GM18870 (cell line): ENCODE results near the gene C11orf86.
"Not testable (repeated sequence)": the region's sequence is repeated elsewhere in the genome, so short reads cannot be mapped to it uniquely, and the experiment has no call there.

Experiments used
- ATAC-seq: cut with Tn5 transposase; IDR thresholded peaks from one replicate; pipeline ENCODE4 v1.9.1; 2021; ENCODE audit warnings: moderate library complexity; ENCODE audit not compliant: unreplicated experiment

The C11orf86 gene

GRCh38 chr11:66987924-66988637, 13.0 kb downstream of the C11orf86 start:
- no peak for ATAC-seq

DNA sequence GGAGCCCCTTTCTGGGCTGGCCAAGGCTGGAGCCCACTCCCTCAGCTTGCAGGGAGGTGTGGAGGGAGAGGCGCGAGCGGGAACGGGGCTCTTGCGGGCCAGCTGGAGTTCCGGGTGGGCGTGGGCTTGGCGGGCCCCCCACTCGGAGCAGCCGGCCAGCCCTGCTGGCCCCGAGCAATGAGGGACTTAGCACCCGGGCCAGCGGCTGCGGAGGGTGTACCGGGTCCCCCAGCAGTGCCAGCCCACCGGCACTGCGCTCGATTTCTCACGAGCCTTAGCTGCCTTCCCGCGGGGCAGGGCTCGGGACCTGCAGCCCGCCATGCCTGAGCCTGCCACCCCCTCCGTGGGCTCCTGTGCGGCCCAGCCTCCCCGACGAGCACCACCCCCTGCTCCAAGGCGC, 13.6 kb downstream of the C11orf86 start:
- not testable (repeated sequence) for ATAC-seq

- ATAC-seq: not testable (repeated sequence)
These were observed 14.3 kb downstream of the C11orf86 start for GRCh38 chr11:66989360-66989759.

DNA sequence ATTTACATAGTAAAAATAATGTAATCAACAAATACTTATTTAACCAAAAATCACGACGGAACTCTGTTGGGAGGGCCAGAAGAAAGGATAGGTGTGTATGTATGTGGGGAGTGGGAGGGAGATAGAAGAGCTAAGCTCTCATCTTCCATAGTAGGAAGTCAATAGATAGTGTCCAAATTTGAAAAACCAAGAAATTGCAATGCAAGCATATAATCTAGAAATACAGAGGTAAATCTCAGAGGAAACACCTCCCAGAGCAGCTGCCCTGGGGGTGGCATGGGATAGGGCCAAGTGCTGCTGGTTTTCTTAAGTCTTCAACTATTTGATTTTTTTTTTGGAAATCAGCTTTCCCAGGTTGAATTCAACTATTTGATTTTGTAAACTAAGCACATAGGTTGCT, 16.9 kb downstream of the C11orf86 start:
- ATAC-seq: no peak

DNA sequence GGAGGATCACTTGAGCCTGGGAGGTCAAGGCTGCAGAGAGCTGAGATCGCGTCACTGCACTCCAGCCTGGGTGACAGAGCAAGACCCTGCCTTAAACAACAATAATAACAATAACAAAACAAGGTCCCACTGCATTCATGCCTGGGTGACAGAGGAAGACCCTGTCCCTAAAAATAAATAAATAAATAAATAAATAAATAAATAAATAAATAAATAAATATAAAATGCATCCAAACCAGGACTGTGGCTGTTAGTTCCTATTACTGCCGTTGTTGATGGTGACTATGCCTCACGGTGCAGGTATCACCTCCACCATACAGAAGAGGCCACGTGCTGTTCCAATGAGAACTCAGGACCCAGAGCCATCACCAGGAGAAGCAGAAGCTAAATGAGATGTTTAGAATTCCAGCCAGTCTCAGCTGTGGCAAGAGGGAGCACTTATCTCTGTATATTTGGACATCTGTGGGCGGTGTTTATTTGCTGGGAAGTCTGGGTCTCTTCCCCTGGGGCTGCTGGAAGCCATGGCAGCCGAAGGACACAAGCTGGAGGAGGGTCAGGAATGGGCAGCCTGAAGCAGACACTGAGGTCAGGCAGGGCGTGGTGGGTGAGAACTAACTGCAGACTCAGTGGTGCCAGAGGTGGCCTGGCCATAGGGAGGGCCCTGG, 21.6 kb downstream of the C11orf86 start:
- no peak for ATAC-seq

DNA sequence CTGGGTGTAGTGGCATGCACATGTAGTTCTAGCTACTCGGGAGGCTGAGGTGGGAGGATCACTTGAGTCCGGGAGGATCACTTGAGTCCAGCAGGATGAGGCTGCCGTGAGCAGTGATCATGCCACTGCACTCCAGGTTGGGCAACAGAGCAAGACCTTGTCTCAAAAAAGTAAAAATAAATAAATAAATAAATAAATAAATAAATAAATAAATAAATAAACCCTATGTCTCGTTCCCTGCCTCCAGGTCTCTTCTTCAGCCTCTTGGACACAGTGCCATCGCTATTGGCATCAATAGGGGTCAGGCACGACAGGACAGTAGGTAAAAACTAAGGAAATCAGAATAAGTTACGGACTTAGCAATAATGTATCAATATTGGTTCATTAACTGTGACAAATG, 24.5 kb downstream of the C11orf86 start:
- ATAC-seq: no peak

GRCh38 chr11:67001332-67001731, 26.2 kb downstream of the C11orf86 start:
- no peak for ATAC-seq

DNA sequence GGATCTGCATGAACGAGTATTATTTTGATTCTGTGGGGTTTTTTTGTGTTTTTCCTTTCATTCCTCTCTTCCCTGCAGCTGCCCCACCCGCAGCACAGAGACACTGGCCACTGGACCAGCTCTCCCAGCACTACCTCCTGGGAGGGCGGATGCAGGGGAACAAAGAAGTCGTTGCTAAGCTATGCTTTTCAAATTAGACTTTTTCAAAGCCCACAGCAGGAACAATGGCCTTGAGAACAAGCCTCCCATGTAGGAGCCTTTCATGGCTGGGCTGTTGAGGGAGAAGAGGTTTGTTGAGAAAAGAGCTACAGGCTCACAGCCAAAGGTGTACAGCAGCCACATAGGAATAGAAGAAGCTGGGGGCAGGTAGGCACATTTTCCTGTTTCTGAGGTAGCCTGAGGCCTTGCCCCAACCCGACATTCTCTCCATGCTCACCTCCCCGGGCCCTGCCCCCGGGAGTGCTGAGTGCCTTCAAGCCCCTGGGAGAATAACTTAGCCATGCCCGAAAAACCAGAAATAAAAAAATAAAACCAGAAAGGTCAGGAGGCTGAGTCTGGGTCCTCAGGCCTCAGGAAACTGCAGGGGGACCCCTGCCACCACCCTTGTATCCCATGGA, 27.3 kb downstream of the C11orf86 start:
- no peak for ATAC-seq

DNA sequence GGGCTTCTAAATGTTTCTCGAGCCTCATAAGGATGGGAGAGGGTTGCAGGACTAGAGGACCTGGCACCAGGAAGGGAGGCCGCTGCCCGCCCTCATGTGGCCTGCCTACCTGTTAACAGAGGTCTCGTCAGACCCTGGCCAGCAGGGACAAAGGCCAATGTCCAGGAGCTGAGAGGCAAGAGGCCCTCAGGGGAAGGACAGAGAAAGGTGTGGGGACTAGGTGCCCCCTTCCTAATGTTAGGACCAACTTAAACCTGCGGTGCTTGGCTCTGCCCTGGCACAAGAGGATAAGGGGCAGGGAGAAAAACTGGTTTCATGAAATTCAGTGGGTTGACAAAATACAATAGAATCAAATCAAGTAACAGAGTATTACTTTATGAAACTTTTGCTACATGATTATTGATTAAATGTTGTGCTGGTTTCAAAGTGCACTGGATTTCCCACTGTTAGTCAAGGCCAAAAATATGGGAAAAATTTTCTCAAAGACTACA, 27.9 kb downstream of the C11orf86 start:
- ATAC-seq: no peak

DNA sequence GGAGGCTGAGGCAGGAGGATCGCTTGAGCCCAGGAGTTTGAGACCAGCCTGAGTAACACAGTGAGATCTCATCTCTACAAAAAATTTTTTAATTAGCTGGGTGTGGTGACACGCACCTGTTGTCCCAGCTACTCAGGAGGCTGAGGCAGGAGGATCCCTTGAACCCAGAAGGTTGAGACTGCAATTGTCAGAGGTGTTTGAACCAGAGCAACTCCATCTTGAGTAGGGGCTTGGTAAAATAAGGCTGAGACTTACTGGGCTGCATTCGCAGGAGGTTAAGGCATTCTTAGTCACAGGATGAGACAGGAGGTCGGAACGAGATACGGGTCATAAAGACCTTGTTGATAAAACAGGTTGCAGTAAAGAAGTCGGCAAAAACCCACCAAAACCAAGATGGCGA, 30.1 kb downstream of the C11orf86 start:
- not testable (repeated sequence) for ATAC-seq

DNA sequence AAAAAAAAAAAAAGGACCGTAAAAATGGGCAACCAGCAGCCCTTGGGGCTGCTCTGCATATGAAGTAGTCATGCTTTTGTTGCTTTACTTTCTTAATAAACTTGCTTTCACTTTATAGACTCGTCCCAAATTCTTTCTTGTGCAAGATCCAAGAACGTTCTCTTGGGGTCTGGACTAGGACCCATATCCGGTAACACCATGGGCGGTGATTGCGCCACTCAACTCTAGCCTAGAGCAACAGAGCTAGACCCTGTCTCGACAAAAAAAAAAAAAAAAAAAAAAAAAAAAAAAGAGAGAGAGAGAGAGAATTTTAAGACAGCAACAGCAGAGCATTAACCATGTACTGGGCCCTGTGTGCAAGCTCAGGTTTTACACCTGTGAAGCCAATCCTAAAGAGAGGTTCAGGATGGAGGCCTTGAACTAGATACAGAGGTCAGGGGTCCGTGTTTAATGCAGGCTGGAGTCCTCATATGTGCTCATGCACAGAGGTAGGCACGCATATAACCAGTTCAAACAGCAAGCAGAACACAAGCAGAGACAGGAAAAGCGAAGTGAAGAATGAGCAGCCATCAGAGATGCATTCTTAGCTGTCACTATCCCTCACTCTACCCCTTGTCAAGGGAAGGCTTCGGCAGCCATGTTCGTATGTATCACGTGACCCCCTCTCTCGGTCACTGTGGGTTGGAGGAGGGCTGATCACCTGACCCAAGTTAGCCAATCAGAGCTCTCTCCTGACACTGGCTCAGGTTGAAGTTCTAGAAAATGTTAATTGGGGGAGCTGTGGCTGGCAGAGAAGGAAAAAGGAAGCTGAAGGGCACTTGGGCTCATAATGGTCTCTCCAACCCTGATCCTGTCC, 31.2 kb downstream of the C11orf86 start:
- ATAC-seq: no peak

- ATAC-seq: no peak
These were observed 32.0 kb downstream of the C11orf86 start for GRCh38 chr11:67007126-67007525.

- ATAC-seq: no peak
These were observed 35.3 kb downstream of the C11orf86 start for GRCh38 chr11:67010296-67010905.

GRCh38 chr11:67013511-67014045, 38.5 kb downstream of the C11orf86 start:
- ATAC-seq: no peak

DNA sequence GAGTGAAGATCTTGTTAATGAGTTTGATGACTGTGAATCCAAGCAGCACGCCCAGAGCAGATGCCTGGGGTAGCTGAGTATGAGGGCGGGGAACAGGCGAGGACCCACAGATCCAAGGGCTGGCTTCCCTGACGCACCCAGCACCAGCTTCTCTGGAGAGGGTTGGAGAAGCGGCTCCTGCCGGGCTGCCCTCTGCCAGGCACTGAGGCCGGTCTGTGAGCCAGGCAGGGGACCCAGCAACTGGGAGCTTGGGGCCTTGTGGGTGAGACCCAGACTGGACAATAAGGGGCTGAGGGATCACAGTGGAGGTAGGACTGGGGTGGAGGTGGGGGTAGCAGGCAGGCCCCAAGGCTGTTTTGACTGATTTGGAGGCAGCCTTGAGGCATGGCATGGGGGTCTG, 39.2 kb downstream of the C11orf86 start:
- no peak for ATAC-seq

- ATAC-seq: no peak
These were observed 39.9 kb downstream of the C11orf86 start for GRCh38 chr11:67015048-67015447.

GRCh38 chr11:67016550-67016949, 41.4 kb downstream of the C11orf86 start:
- no peak for ATAC-seq

DNA sequence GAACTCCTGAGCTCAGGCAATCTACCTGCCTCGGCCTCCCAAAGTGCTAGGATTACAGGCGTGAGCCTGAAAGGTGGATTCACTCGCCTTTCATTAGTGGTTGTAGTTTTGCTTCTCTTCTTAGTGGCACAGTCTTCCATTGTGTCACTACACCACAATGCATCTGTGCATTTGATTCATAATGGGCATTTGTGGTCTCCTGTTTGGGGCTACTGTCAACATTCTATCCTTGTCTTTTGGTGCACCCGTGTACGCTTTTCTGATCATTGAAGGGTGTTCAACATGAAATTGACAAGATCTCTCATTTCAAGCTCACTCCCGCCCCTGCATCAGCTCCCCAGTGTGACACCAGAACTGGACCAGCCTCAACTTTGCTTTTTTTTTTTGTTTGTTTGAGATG, 45.8 kb downstream of the C11orf86 start:
- ATAC-seq: no peak

- ATAC-seq: no peak
These were observed 47.3 kb downstream of the C11orf86 start for GRCh38 chr11:67022341-67022933.
